GM18505 (cell line): ENCODE results near the gene ZMIZ2.
"Not testable (repeated sequence)": the region's sequence is repeated elsewhere in the genome, so short reads cannot be mapped to it uniquely, and the experiment has no call there.

Experiments
- ATAC-seq: cut with Tn5 transposase; IDR thresholded peaks from one replicate; pipeline ENCODE4 v1.9.1; 2021; ENCODE audit not compliant: unreplicated experiment
- POLR2A ChIP-seq: IDR thresholded peaks from 4 replicates; pipeline ENCODE4 v1.6.1; 2011; ENCODE audit warnings: borderline replicate concordance; ENCODE audit not compliant: insufficient read depth, insufficient read length; ENCODE audit errors: extremely low read depth

Gene ZMIZ2

GRCh38 chr7:44784364-44784763 is 35.7 kb downstream of the ZMIZ2 start:
- no peak for TF ChIP-seq POLR2A

GRCh38 chr7:44785218-44785617 is 36.6 kb downstream of the ZMIZ2 start:
- ATAC-seq, result not testable (repeated sequence)

More at GRCh38 chr7:44784364-44784763, 35.7 kb downstream of the ZMIZ2 start:
- ATAC-seq, result no peak

- TF ChIP-seq POLR2A, result no peak
Observed at GRCh38 chr7:44787041-44787440, 38.4 kb downstream of the ZMIZ2 start.

GRCh38 chr7:44787762-44788161 is 39.1 kb downstream of the ZMIZ2 start:
- no peak for TF ChIP-seq POLR2A
- no peak for ATAC-seq

More at GRCh38 chr7:44787041-44787440, 38.4 kb downstream of the ZMIZ2 start:
- ATAC-seq, result no peak

GRCh38 chr7:44789990-44790389 is 41.3 kb downstream of the ZMIZ2 start:
- TF ChIP-seq POLR2A, result no peak
- ATAC-seq, result no peak

- ATAC-seq, result no peak
- no peak for TF ChIP-seq POLR2A
Observed at GRCh38 chr7:44791278-44792219, 42.9 kb downstream of the ZMIZ2 start.

GRCh38 chr7:44793919-44794318 is 45.3 kb downstream of the ZMIZ2 start:
- TF ChIP-seq POLR2A, result no peak
- ATAC-seq, result no peak

- ATAC-seq, result no peak
- TF ChIP-seq POLR2A, result no peak
Observed at GRCh38 chr7:44794331-44794730, 45.7 kb downstream of the ZMIZ2 start.

GRCh38 chr7:44796034-44796503 is 47.4 kb downstream of the ZMIZ2 start:
- no peak for TF ChIP-seq POLR2A
- peak; percentile 29 for ATAC-seq

- peak; percentile 98 for TF ChIP-seq POLR2A
- peak; percentile 86 for ATAC-seq
Observed at GRCh38 chr7:44796504-44797328, 48.1 kb downstream of the ZMIZ2 start, which contains the start of gene PPIA. Gene PPIA, plus strand, starts transcription at chr7:44796681. Its CDS starts 44 bp downstream, at chr7:44796725.

- peak; percentile 32 for ATAC-seq
- peak; percentile 38 for TF ChIP-seq POLR2A
Observed at GRCh38 chr7:44797329-44798258, 48.9 kb downstream of the ZMIZ2 start.

GRCh38 chr7:44798649-44799305 is 50.1 kb downstream of the ZMIZ2 start:
- ATAC-seq, result no peak
- peak; percentile 1 for TF ChIP-seq POLR2A
